Hepatocyte (in vitro differentiated cells): ENCODE measurements around the gene RAB3IL1.

Experiments used
- EZH2 ChIP-seq: fragments of 200-600 bp; sonication (generic); IDR thresholded peaks from 2 replicates; pipeline ENCODE4 v1.6.1; 2016; ENCODE audit warnings: antibody characterized with exemption, mild to moderate bottlenecking, borderline replicate concordance
- TF ChIP-seq, protein P1 (sequence below): fragments of 200-600 bp; sonication (generic); IDR thresholded peaks from 2 replicates; pipeline ENCODE4 v1.5.1; 2016; ENCODE audit warnings: antibody characterized with exemption, mild to moderate bottlenecking; ENCODE audit not compliant: poor library complexity

DNA sequence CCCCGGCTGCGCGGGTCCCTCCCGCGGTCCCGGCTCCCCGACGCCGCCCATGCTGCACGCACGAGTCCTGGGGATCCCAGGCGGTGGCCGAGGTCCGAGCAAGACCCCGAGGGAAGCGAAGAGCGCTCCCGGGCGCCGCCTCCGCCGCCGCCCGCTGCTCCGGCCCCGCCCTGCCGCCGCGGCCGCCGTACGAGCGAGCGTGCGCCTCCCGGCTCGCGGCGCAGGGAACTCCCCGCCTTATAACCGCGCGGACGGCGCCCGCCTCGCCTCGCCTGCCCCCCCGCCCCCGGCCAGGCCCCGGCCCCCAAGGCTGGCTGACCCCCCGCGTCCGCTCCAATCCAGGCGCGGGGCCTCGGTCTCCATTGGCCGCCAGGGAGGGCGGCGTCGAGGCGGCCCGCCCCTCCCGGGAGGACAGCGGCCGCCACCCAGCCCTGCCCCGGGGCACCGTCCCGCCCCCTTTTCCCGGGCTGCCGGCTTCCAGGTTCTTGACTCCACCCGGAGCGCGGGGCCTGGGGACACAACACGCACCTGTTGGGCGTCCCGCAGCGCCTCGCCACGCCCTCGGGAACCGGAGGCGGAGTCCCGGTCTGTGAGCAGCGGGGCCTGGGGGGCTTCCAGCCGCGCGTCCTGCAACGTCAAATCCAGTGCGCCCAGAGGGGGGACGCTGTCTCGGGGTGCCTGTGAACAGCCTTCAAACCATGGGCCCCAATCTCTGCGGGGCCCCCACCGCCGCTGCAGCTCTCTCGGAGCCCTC, 25.9 kb downstream of the RAB3IL1 start, which contains the start of gene FADS3:
- TF ChIP-seq, protein P1, sequence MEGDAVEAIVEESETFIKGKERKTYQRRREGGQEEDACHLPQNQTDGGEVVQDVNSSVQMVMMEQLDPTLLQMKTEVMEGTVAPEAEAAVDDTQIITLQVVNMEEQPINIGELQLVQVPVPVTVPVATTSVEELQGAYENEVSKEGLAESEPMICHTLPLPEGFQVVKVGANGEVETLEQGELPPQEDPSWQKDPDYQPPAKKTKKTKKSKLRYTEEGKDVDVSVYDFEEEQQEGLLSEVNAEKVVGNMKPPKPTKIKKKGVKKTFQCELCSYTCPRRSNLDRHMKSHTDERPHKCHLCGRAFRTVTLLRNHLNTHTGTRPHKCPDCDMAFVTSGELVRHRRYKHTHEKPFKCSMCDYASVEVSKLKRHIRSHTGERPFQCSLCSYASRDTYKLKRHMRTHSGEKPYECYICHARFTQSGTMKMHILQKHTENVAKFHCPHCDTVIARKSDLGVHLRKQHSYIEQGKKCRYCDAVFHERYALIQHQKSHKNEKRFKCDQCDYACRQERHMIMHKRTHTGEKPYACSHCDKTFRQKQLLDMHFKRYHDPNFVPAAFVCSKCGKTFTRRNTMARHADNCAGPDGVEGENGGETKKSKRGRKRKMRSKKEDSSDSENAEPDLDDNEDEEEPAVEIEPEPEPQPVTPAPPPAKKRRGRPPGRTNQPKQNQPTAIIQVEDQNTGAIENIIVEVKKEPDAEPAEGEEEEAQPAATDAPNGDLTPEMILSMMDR: no peak
- TF ChIP-seq EZH2: no peak
